Hindlimb muscle (tissue), 1 donor: ENCODE results near the gene LSM11. TPM values are rescaled to one million over a fixed set of nuclear protein-coding genes. Genes with fewer than 3 reads are reported as not detected.
"Not testable (repeated sequence)": the region's sequence is repeated elsewhere in the genome, so short reads cannot be mapped to it uniquely, and the experiment has no call there.

Experiments
- DNase-seq: peaks from one replicate; pipeline ENCODE4 v3.0.0-alpha.2; 2013
- polyA plus RNA-seq: library from polyadenylated mRNA; unstranded; fragments of 120-200 nt; gene quantifications from one replicate; pipeline ENCODE4 v1.2.1, GENCODE V29; 2013; ENCODE audit not compliant: insufficient read length

Gene LSM11
- polyA plus RNA-seq = 10.6 TPM

- DNase-seq = peak; percentile 93
Observed at GRCh38 chr5:157743163-157744050, at the start of gene LSM11. TSS of gene LSM11 (plus strand) at chr5:157743712. CDS start at chr5:157743751, 39 bp downstream.

- DNase-seq = not testable (repeated sequence)
Observed at GRCh38 chr5:157693816-157694215, 49.7 kb upstream of the LSM11 start.

- not testable (repeated sequence) for DNase-seq
Observed at GRCh38 chr5:157696154-157696553, 47.4 kb upstream of the LSM11 start.

GRCh38 chr5:157698674-157699073 lies 44.8 kb upstream of the LSM11 start:
- DNase-seq = not testable (repeated sequence)

GRCh38 chr5:157703736-157704135 lies 39.8 kb upstream of the LSM11 start:
- no peak for DNase-seq

- no peak for DNase-seq
Observed at GRCh38 chr5:157708866-157709265, 34.6 kb upstream of the LSM11 start.

GRCh38 chr5:157709346-157709745 lies 34.2 kb upstream of the LSM11 start:
- no peak for DNase-seq

- DNase-seq = no peak
Observed at GRCh38 chr5:157710431-157710830, 33.1 kb upstream of the LSM11 start.

- DNase-seq = no peak
Observed at GRCh38 chr5:157710882-157711281, 32.6 kb upstream of the LSM11 start.

GRCh38 chr5:157713830-157714595 lies 29.5 kb upstream of the LSM11 start:
- DNase-seq = no peak

- no peak for DNase-seq
Observed at GRCh38 chr5:157714596-157714864, 29.0 kb upstream of the LSM11 start.

- DNase-seq = peak; percentile 57
Observed at GRCh38 chr5:157718519-157718918, 25.0 kb upstream of the LSM11 start.

- no peak for DNase-seq
Observed at GRCh38 chr5:157719245-157719644, 24.3 kb upstream of the LSM11 start.

GRCh38 chr5:157721159-157721558 lies 22.4 kb upstream of the LSM11 start:
- no peak for DNase-seq

GRCh38 chr5:157722895-157723294 lies 20.6 kb upstream of the LSM11 start:
- DNase-seq = not testable (repeated sequence)

GRCh38 chr5:157726607-157727006 lies 16.9 kb upstream of the LSM11 start:
- not testable (repeated sequence) for DNase-seq

- DNase-seq = not testable (repeated sequence)
Observed at GRCh38 chr5:157727858-157728257, 15.7 kb upstream of the LSM11 start.

- no peak for DNase-seq
Observed at GRCh38 chr5:157729858-157730257, 13.7 kb upstream of the LSM11 start.

- no peak for DNase-seq
Observed at GRCh38 chr5:157730900-157731271, 12.6 kb upstream of the LSM11 start.

GRCh38 chr5:157731272-157732129 lies 12.0 kb upstream of the LSM11 start, which contains the start of gene THG1L:
TSS of gene THG1L (plus strand) at chr5:157731420. CDS start at chr5:157731441, 21 bp downstream.
- peak; percentile 97 for DNase-seq

GRCh38 chr5:157732130-157732514 lies 11.4 kb upstream of the LSM11 start:
- no peak for DNase-seq

GRCh38 chr5:157732596-157733262 lies 10.8 kb upstream of the LSM11 start:
- DNase-seq = no peak
